ENCODE data around the gene SRSF2.
"Not testable (repeated sequence)": the region's sequence is repeated elsewhere in the genome, so short reads cannot be mapped to it uniquely, and the experiment has no call there.

The SRSF2 gene, protein sequence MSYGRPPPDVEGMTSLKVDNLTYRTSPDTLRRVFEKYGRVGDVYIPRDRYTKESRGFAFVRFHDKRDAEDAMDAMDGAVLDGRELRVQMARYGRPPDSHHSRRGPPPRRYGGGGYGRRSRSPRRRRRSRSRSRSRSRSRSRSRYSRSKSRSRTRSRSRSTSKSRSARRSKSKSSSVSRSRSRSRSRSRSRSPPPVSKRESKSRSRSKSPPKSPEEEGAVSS

DNA sequence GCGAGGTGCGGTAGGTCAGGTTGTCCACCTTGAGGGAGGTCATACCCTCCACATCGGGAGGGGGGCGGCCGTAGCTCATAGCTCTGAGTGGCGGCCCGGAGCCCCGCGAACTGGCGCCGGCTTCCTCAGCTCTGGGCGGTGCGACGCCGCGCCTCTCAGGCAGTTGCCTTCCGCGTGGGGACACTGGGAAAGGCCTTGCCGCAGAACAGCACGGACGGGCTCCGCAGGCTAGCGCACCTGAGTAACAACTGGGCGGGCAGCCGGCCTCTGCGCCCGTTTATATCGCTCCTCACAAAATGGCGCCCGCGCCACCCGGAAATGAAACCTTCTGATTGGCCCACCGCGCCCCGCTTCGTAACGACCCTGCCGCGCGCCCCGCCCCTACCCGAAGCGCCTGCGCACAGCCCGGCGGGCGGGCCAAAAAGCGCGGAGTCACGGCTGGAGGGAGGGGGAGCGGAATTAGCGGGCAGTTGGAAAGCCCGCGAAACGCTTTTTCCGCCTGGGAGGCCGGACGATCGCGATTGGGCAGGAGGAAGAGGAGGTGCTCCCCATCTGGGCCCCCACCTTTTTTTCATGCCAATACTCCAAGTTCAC lies at the start of gene SRSF2:
Gene SRSF2 (minus strand): TSS at position 250 of the 594 bp plus-strand sequence. CDS start 171 bp downstream, at position 79.
- DNase-seq: peak; percentile 99

- DNase-seq: no peak
Measured at GRCh38 chr17:76784926-76785325, 47.8 kb upstream of the SRSF2 start.

DNA sequence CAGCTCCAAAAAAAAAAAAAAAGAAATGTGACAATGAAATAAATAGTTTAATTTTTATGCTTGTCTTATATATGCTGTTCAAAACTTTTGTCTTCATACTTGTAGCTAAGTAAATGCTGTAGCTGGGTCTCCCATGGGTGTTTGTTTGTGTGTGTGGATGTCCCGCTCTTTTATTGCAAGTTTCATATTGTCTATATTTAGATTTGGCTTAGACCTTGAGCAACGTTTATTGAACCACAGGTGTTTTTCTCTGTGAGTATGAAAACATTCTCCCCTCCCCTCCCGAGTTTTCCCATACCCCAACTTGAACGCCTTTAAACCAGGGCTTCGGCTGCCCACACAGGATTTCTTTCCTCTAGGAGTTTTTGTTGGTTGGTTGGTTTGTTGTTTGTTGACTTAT lies 46.0 kb upstream of the SRSF2 start:
- no peak for DNase-seq

GRCh38 chr17:76781056-76781982 lies 44.2 kb upstream of the SRSF2 start:
- no peak for DNase-seq

GRCh38 chr17:76775021-76775600 lies 38.0 kb upstream of the SRSF2 start:
- DNase-seq: no peak

DNA sequence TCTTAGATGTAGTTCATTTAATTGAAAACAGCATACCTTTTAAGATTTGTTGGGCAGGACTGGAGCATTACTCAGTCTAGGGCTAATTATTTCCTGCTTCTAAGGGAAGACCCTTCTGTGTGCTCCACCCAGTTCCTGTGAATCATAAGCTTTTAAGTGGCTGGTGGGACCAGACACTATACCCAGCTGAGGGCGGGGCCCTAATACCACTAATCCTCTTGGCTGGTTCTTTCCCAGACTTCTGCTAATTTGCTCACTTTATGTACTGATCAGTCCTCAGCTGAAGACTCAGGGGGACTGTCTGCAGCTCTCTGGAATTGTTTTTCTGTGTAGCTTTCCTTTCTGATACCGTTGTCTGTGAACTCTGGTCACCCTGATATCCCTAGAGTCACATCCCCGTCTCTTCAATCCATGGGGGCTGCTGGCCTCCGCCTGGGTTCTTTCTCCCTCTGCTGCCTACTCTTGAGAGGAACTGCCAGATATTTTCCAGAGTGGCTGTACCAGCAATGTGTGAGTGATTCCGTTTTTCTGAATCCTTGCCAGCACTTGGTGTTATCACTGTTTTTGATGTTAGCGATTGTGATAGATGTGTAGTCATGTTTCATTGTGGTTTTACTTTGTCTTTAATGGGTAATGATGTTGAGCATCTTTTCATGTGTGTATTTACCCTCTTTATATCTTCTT lies 35.9 kb upstream of the SRSF2 start:
- DNase-seq: peak; percentile 36 to 43

GRCh38 chr17:76758570-76758969 lies 21.4 kb upstream of the SRSF2 start:
- DNase-seq: no peak

DNA sequence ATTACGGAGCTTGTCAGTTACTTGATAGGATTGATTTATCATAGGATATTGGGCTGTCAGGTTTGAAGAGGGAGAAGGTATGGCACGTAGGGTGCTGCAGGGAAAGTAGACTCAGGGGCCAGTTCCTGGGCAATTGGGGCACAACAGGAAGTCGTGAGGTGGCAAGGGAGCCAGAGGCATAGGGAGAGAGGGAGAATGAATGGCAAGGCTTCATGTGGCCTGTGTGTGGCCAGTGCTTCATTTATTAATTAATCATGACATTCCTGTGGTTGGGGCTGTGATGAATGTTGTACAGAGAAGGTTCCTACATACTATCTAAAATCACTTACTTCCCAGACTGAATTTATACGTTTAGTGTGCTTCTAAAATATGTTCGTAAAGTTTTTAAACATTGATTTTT lies 20.1 kb upstream of the SRSF2 start:
- no peak for DNase-seq

DNA sequence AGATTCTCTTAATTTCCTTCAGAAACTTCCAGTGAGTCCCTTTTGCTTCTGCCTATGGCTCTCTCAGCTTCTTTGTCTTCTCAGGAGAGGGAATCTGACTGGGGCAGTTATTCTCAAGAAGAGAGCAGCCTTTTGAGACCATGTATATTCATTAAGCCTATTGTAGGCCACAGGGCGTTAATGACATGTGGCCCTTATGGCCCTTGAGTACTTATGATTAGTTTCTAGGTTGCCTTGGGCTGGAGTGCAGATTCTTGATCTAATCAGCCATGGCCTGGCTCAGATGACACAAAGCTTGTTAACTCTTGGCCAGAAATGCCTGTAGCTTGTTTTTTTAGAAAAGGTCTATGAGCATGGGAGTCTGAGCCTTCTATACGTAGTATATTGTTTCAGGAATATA lies 18.2 kb upstream of the SRSF2 start:
- DNase-seq: no peak

DNA sequence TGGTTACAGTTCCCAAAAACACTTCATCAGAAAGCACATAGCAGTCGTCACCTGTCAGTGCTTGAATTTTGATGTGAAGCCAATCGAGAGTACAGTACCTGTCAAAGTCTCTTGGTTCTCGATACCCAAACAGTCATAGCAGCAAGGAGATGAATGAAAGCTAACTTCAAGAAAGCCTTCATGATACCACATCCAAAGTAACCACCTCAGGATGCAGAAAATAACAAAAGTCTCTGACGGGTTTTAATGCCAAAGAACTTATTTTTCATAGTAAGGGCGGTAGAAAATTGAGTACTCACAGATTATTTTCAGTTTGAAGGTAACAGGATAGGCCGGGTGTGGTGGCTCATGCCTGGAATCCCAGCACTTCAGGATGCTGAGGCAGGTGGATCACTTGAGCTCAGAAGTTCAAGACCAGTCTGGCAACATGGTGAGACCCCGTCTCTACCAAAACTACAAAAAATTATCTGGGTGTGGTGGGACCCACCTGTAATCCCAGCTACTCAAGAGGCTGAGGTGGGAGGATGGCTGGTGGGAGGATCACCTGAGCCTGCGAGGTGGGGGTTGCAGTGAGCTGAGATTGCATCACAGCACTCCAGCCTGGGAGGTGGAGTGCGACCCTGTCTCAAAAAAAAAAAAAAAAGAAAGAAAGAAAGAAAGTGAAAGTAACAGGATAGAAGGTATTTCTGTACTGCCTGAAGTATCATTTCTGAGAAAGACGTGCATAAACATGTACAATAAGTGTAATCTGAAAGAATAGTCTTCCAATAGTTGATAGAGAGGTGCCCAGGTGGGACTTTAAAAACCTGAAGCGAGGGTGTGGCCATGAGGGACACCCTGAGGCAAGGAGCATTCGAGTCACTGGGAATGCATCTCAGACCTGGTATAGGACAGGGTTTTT lies 16.2 kb upstream of the SRSF2 start:
- peak in 1 of 2 experiments; percentile 37 for DNase-seq

GRCh38 chr17:76752006-76752405 lies 14.9 kb upstream of the SRSF2 start:
- no peak for DNase-seq

DNA sequence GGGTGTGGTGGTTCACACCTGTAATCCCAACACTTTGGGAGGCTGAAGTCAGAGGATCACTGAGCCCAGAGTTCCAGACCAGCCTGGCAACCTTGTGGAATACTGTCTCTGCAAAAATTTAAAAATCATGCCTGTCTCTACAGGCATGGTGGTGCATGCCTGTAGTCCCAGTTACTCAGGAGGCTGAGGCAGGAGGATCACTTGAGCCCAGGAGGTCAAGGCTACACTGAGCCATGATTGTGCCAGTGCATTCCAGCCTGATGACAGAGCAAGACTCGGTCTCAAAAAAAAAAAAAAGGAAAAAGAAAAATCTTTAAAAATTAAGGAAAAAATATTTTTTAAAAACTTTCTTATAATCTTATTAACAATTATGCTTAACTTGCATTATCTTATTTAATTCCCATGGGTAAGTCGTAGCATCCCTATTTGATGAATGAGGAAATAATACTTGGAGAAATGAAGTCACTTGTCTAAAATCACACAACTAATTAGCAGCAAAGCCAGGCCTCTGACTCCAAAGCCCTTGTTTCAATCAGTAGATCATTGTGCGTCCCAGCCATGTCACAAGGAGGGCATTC lies 14.4 kb upstream of the SRSF2 start:
- no peak for DNase-seq

GRCh38 chr17:76748657-76749056 lies 11.5 kb upstream of the SRSF2 start:
- no peak for DNase-seq

DNA sequence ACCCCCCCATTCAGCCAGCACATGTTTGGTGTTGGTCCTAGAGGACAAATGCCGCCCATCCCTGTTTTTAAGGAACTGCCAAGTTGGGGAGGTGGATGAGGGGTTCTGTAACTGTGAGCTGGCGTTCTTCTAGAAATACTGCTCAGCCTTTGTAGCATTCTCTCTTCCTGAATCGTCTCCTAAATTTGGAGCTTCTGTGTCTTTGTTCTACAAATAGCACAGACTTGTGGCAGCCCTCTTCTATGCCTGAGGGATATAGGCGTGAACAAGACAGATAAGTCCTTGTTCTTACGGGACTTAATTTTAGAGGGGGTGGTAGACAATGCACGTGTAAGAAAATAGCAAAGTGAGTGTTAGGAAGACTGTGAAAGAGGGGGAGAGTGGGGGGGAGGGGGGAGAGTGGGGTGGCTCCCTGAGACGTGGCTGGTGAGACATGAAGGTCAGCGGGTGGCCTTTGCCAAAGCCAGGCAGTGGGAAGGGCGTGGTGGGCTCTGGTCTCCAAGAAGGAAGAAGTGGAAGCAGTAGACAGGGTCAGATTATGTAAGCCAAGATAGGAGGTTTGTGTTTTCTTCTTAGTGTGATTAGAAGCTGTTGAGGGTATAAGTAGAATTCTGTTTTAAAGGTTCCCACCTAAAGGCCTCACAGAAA lies 10.7 kb upstream of the SRSF2 start:
- no peak for DNase-seq

DNA sequence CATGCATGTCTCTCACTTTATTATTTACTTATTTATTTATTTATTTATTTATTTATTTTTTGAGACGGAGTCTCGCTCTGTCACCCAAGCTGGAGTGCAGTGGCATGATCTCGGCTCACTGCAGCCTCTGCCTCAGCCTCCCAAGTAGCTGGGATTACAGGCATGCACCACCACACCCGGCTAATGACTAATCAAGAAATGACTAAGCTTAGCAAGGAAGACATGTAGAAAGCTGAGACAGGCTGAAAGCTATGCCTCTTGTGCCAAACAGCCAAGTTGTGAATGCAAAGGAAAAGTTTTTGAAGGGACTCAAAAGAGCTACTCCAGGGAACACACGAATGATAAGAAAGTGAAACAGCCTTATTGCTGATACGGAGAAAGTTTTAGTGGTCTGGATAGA lies 8.7 kb upstream of the SRSF2 start:
- DNase-seq: peak in 1 of 2 experiments; percentile 30

DNA sequence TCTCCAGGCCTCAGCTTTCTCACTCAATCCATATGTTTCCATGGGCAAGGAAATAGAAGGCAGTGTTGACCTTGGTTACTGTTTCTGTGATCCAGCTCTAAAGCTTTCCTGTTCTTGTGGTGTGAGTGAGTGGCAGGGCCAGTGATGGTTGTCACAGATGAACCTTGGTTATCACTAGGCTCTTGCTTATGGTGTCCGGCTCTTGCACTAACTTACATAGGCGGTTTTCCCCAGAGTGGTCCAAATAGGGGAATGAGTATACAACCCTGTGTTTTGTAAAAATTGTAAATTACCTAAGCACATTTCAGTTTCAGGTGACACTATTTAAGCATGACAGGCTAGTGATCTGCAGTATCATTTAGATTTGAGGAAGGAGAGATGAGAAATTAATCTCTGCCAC lies 7.6 kb upstream of the SRSF2 start:
- DNase-seq: no peak

- no peak for DNase-seq
Measured at GRCh38 chr17:76742958-76743357, 5.8 kb upstream of the SRSF2 start.

DNA sequence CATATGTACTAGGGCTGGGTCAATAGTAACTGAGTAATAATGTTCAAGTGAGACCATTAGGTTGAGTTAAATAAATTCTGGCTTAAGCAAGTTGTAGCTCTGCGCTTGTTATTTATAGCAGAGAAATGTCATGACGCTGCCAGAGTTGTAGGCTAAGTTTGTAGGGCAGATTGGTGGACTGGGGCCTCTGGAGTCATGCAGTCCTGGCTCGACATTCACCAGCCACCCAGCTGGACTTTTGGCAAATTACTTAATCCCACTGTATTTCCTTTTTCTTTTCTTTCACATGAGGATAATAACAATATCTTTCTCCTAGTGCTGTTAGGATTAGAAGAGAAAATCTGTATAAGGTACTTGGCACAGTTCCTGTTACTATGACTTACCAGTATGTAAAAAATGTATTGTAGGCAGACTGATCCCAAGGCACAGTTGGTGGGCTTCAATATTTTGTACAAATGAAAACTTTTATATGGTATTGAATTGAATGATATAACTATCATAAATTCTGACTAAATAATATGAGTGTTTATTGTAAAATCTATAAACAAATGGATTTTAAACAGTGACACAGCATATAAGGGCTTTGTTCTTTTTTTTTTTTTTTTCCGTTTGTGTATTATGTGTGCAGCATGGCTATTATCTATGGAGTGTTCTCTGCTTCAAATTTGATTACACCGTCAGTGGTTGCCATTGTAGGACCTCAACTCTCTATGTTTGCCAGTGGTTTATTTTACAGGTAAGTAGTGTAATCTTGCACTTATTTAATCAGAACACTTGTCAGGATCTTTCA lies 3.4 kb upstream of the SRSF2 start:
- DNase-seq: no peak

DNA sequence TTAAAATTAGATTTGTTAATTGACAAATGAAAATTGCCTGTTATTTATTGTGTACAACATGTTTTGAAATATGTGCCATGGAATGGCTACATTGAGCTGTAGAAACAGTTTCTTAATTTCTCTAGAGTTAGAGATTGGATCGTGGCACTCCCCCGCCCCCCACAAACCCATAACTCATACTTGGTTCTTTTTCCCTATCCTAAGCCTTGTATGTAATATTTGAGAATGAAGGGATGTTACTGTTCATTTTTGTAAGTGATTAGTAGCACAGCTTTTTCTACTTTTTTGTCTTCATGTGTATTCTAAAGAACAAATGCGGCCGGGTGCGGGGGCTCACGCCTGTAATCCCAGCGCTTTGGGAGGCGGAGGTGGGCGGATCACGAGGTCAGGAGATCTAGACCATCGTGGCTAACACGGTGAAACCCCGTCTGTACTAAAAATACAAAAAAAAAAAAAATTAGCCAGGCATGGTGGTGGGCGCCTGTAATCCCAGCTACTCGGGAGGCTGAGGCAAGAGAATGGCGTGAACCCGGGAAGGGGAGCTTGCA lies 2.5 kb upstream of the SRSF2 start:
- not testable (repeated sequence) for DNase-seq

DNA sequence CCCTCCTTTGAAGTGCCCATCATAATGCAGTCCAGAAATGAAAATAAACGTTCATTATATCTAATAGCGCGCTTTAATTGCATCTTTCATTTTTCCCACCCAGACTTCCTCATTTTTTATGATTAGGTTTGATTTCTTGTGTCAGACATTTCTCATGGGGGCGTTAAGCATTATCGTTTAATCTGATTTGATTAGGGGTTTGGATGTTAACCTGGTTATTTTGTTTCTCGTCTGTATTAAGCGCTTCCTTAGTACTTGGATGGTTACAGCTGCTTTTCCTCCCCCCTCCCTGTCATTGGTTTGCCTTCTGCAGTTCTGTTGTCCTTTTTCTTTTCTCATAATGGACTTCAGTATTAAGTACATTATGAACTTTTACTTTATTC lies 1.3 kb upstream of the SRSF2 start:
- DNase-seq: no peak

Data from activated T-cell treated with anti-CD3 and anti-CD28 coated beads, Interleukin-2, amount 50 U/mL, for 48 hours (primary cell).